ENCODE data around the gene PCDHGA1. TPM values are rescaled to one million over a fixed set of nuclear protein-coding genes. Genes with fewer than 3 reads are reported as not detected.

Gene PCDHGA1
- total and polyA plus RNA-seq, 12 donors = 0.09 to 0.96 (median 0.30) TPM

- no peaks in the 10 kb centered on the region for H3K9me3 ChIP-seq (replicated peaks in 1 of 3)
- intact Hi-C loops (cut with DNase I) = loop anchor here (10.0 kb wide), 2 partner anchors 100 to 110 kb away; partner anchors contain the start of genes PCDHGA10 (in 1 of the 2), PCDHGA11 (in 1 of the 2) and PCDHGB7 (in 1 of the 2)
- peak; percentile 91 to 98 (median 94) for DNase-seq
- peaks cover 46 to 61% of the 10 kb centered on the region in 2 donors for H3K4me1 ChIP-seq (replicated peaks in 1 of 2)
- H3K27ac ChIP-seq = peak overlapping the region; percentile 6 to 81 (median 36)
- WGBS, 4 donors = 28 to 57% (median 32%) methylated on average over 7 to 12 of the region's 12 CpGs
- no peaks in the 10 kb centered on the region for H3K27me3 ChIP-seq
- TF ChIP-seq POLR2A (IDR thresholded peaks at IDR 0.05) (no peak), CTCF (IDR thresholded peaks at IDR 0.05) (peak; percentile 99 to 100 (median 100))
- peaks cover 0 to 22% of the 10 kb centered on the region in 2 donors for H3K36me3 ChIP-seq (replicated peaks in 1 of 2)
- no peak overlapping the region for H3K4me3 ChIP-seq
Observed at GRCh38 chr5:141524604-141525597, 194.6 kb downstream of the PCDHGA1 start.

- no peak for DNase-seq
- no peaks in the 10 kb centered on the region for H3K9me3 ChIP-seq (replicated peaks in 1 of 3)
- H3K27ac ChIP-seq = peak overlapping the region in 4 of 5 donors; percentile 6 to 81 (median 56)
- H3K36me3 ChIP-seq (replicated peaks in 1 of 2) = peaks cover 0 to 16% of the 10 kb centered on the region in 2 donors
- TF ChIP-seq CTCF (IDR thresholded peaks at IDR 0.05) (no peak), POLR2A (IDR thresholded peaks at IDR 0.05) (no peak)
- no peak overlapping the region for H3K4me3 ChIP-seq
- 77 to 85% (median 80%) methylated on average over 7 of the region's 7 CpGs for WGBS, 4 donors
- intact Hi-C loops (cut with DNase I) = loop anchor here (10.0 kb wide), 2 partner anchors 101 to 111 kb away; partner anchors contain the start of genes PCDHGA10 (in 1 of the 2), PCDHGA11 (in 1 of the 2) and PCDHGB7 (in 1 of the 2)
- H3K4me1 ChIP-seq (replicated peaks in 1 of 2) = peaks cover 45 to 57% of the 10 kb centered on the region in 2 donors
- H3K27me3 ChIP-seq = no peaks in the 10 kb centered on the region
Observed at GRCh38 chr5:141525653-141526052, 195.3 kb downstream of the PCDHGA1 start.

- no peaks in the 10 kb centered on the region for H3K27me3 ChIP-seq
- intact Hi-C loops (cut with DNase I) = loop anchor here (10.0 kb wide), 2 partner anchors 103 to 113 kb away; partner anchors contain the start of genes PCDHGA10 (in 1 of the 2), PCDHGA11 (in 1 of the 2) and PCDHGB7 (in 1 of the 2)
- H3K27ac ChIP-seq = peak overlapping the region in 3 of 5 donors; percentile 61 to 94 (median 81)
- H3K9me3 ChIP-seq (replicated peaks in 1 of 3) = no peaks in the 10 kb centered on the region
- no peak for DNase-seq
- H3K4me1 ChIP-seq (replicated peaks in 1 of 2) = peaks cover 30 to 40% of the 10 kb centered on the region in 2 donors
- no peak overlapping the region for H3K4me3 ChIP-seq
- WGBS, 4 donors = 48 to 60% (median 58%) methylated on average over 1 of the region's 1 CpG
- H3K36me3 ChIP-seq (replicated peaks in 1 of 2) = peaks cover 0 to 16% of the 10 kb centered on the region in 2 donors
- TF ChIP-seq POLR2A (IDR thresholded peaks at IDR 0.05) = no peak
Observed at GRCh38 chr5:141527426-141527825, 197.1 kb downstream of the PCDHGA1 start.

GRCh38 chr5:141528291-141528984 lies 198.1 kb downstream of the PCDHGA1 start:
- peak; percentile 65 to 91 (median 81) for DNase-seq
- Histone ChIP-seq H3K27ac (peak overlapping the region; percentile 61 to 94 (median 81)), H3K36me3 (replicated peaks in 1 of 2) (peaks cover 0 to 18% of the 10 kb centered on the region in 2 donors), H3K4me3 (no peak overlapping the region), H3K4me1 (replicated peaks in 1 of 2) (peaks cover 30 to 37% of the 10 kb centered on the region in 2 donors), H3K9me3 (replicated peaks in 1 of 3) (no peaks in the 10 kb centered on the region), H3K27me3 (no peaks in the 10 kb centered on the region)
- WGBS, 4 donors = 36 to 50% (median 46%) methylated on average over 11 of the region's 11 CpGs
- intact Hi-C loops (cut with DNase I) = loop anchor here (10.0 kb wide), 2 partner anchors 104 to 114 kb away; partner anchors contain the start of genes PCDHGA10 (in 1 of the 2), PCDHGA11 (in 1 of the 2) and PCDHGB7 (in 1 of the 2)
- TF ChIP-seq CTCF (IDR thresholded peaks at IDR 0.05) = no peak
- peak in 1 of 2 donors; percentile 48 for TF ChIP-seq POLR2A (IDR thresholded peaks at IDR 0.05)
